ENCODE data around the gene CPNE4. TPM values are rescaled to one million over a fixed set of nuclear protein-coding genes. Genes with fewer than 3 reads are reported as not detected.

CPNE4 gene
- total RNA-seq, 1 donor from 2014 or later = 0.20 TPM

DNA sequence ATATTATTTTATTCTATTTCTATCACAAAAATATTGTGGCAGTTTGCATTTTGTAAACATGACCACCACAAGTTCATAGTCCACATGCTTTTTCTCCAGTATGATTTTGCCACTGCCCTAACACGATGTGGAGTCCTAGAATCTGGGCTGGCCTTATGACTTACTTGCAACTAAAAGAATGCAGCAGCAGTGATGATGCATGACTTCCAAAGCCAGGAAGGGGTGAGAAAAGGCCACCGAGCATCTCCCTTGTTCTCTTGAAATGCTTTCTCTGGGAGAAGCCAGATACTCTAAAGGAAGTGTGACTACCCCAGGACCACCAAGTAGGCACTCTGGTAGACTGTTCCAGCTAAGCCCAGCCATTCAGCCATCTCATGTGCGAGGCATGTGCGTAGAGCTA is 340.4 kb downstream of the CPNE4 start:
- no peak for DNase-seq

DNA sequence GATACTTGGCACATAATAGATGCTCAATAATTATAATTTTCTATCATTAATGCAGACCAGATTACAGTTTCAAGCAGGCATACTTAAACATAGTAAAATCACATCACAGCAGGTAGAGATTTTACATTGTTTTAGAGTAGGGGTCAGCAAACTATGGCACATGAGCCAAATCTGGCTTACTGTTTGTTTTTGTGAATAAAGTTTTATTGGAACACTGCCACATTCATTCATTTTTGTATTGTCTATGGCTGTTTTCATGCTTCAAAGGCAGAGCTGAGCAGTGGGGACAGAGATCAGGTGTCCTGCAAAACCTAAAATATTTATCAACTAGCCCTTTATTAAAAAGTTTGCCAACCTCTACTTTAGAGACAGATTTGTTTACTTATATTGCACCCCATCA is 342.5 kb downstream of the CPNE4 start:
- no peak for DNase-seq

GRCh38 chr3:131690800-131691199 is 344.0 kb downstream of the CPNE4 start:
- no peak for DNase-seq

DNA sequence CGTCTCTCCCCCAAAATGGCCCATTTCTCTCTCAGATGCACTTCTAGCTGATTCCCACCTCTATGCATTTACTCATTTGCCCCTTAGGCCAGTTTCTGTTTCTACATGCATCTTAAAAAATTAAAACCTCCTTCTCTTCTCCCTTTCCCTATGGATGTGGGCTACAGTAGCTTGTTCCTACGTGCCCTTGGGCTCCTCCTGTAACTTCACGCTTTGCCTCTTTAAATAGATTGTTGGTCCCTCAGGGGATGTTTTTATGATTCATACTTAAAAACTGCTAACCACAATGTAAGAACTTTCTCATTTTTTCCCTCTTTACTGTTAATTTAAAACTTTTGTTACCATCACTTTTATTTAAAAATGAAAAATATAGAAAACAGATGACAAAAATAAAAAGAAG is 346.4 kb downstream of the CPNE4 start:
- DNase-seq = no peak

- DNase-seq = no peak
These were observed 365.2 kb downstream of the CPNE4 start for GRCh38 chr3:131669600-131669999.

GRCh38 chr3:131658771-131659170 is 376.0 kb downstream of the CPNE4 start:
- DNase-seq = no peak

- no peak for DNase-seq
These were observed 376.7 kb downstream of the CPNE4 start for GRCh38 chr3:131658115-131658514.

- DNase-seq = no peak
These were observed 379.6 kb downstream of the CPNE4 start for GRCh38 chr3:131655070-131655690.

DNA sequence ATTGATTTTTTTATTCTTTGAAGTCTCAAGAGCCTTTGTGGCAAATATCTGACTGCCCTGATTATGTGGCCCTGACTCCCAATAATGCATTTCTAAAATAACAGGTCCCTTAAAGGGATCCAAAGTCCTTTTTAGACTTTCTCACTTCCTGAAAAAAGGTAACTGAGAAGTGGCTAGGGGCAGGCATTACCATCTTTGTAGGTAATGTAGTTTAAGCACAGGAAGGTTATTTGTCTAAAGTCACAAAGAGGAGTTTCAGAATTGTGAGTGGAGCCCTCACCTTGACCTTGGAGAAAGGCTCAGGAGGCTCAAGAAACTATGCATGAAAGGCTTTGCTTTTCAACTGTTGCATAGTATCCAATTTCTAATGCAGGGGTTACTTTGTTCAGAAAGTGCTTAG is 389.2 kb downstream of the CPNE4 start:
- no peak for DNase-seq

- DNase-seq = no peak
These were observed 398.5 kb downstream of the CPNE4 start for GRCh38 chr3:131636266-131636775.

DNA sequence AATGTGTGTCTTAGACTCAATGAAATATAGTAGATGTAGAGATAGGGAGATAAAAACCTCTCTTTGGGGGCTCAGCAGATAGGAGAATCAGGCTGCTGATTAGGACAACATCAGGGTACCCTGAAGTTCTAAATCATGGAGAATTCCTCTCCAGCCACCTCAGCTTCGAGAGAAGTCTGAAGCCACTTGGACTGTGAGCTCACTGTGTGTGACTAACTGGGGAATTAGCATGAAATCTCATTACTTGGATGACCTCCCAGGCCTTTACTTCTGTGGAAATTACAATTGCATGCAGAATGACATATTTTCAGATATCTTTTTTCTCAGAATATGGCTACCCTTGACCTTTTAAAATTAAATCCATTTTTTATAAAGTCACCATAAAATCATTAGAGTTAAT is 404.0 kb downstream of the CPNE4 start:
- no peak for DNase-seq

DNA sequence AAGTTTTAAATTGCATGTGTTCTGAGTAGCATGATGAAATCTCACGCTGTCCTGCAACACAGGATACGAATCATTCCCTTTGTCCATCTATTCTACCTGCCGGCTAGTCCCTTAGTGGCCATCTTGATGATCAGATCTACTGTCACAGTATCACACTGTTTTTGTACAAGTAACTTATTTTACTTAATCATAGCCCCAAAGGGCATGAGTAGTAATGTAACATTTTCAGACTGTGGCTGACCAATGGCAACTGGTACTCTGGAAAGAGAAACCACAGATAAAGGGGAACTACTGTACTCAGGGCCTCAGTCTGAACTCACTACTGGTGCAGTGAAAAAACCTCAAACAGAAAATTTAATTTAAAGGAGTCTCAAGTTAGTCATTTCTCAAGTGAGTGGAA is 404.7 kb downstream of the CPNE4 start:
- DNase-seq = no peak

DNA sequence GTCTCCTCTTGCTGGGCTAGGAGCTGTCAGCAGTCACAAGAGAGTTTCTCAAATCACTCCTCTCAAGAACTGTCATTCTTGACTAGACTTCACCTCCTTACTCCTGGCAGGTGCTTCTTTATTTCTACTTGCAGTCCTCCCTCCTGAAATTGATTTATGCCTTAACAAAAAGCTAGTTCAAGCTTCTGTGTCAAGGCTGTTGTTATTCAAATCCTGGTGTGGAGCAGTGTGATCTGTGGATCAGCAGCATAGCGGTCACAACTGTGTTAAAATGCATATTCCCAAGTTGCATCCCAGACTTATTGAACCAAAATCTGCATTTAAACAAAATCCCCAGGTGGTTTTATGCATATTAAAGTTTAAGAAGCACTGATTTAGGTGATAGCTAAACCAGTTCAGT is 411.4 kb downstream of the CPNE4 start:
- DNase-seq = no peak

GRCh38 chr3:131622726-131623125 is 412.1 kb downstream of the CPNE4 start:
- DNase-seq = no peak

DNA sequence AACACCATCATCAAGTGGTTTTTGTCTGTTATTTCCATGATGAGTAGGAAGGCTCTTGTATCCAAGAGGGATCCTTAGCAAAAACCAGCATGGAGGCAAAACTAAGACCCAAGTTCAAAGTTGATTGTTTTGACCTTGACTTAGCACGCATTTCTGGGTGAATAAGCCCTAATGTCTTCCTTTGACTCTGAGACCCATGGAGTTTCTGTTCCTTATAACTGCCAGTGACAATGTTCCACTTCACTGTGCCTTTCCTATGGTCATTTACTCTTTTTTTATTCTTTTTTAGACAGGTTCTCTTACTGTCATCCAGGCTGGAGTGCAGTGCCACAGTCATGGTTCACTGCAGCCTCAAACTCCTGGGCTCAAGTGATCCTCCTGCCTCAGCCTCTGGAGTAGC is 413.8 kb downstream of the CPNE4 start:
- DNase-seq = no peak

DNA sequence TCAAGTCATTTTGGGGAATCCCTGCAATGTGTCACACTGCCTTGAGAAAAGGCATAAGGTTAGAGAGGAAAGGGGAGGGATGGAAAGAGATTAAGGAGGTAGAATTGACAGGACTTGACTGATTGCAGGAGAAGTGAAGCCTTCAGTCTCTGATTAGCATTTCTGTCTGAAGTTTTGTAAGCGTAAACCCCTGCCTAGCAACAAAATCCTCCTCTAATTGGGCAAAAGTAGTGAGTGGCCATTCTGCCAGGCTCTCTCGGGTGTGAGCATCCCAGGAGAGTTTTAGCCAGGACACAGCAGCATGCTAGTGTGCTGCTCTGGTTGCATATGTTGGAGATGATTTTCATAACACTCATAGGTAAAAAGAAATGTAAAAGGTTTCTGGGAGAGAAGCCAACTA is 415.0 kb downstream of the CPNE4 start:
- no peak for DNase-seq

DNA sequence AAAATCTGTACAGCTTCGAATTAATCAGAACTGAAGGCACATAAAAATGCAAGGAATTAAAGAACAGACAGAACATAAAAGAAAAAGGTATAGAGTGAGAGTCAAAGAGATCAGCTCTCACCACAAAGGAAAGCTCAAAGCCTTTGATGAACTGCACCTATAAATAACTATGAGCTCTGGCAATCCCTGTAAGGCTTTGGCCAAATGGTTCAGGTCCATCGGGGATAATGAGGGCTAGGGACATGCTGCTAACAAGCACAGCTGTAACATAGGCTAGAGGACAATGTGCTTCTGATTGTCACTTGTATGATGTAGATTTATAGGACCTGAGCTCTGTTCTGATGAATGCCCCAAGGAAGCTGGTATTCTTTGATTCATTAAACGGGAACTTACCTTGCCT is 418.1 kb downstream of the CPNE4 start:
- DNase-seq = no peak

DNA sequence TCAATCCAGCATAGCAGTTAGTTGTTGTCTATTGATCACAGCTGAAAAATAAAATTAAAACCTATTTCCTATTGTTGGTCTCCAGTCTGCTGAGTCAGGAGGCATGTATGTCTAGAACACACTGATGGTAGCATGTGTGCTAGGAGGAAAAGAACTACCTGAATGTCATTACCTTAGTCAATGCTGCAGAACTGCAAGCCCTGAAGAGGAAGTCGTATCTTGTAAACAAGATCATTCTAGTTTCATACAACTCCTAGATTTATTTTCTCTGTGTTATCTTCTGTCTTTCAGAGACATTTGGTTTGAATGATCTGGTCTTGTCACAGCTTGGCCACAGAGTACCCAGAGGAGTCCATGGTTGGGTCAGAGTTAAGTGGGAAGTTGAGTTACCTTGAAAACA is 422.1 kb downstream of the CPNE4 start:
- no peak for DNase-seq

DNA sequence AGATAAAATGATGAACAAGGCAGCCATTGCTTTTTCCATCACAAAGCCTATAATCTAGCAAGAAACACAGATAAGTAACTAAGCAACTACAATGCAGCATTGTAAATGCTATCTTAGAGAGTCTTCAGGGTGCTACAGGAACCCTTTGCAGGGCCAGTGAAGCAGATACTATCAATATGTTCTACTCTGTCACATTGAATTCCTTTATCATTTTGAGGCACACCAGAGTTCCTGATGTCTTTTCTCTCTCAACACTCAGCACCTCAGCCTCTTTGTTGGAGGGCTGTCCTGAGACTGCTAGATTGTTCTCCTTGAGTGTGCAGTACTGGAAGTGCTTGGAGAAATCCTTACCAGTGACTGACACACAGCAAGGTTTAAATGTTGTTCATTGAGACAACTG is 424.6 kb downstream of the CPNE4 start:
- no peak for DNase-seq

DNA sequence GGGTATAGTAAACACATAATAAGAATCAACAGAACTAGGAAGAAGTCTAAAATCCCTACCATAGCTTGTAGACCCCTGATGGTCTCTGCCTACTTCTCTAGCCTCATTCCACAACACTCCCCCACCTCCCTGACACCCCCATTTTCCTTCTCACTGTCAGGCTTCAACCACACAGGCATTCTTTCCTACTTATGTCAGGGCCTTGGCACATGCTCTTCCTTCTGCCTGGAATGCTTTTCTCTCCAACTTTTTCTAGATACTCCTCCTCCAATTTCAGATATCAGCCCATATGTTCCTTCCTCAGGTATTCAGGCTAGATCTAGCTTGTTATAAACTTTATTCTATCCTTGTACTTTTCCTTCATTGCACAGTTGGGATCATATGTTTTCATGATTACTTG is 426.1 kb downstream of the CPNE4 start:
- no peak for DNase-seq

GRCh38 chr3:131608296-131608695 is 426.5 kb downstream of the CPNE4 start:
- DNase-seq = no peak

DNA sequence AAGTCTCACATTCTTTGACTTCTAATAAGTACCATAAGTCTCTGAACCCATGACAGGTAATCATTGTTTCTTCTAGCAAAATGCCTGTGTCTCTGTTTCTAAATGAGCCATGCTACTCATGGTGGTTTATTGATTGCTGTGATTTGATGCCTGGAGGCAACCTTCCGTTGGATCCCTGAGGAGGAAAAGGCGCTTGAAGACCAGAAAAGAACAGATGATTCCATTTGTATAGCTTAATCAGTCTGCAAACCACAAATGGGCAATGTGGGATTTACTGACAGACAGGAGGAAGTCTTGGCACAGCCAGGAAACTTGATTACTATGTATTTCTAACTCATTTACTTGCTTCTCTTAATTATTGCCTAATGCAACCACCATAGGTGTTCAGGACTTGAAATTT is 428.9 kb downstream of the CPNE4 start:
- no peak for DNase-seq

- no peak for DNase-seq
These were observed 432.6 kb downstream of the CPNE4 start for GRCh38 chr3:131602011-131602779.

- no peak for DNase-seq
These were observed 437.0 kb downstream of the CPNE4 start for GRCh38 chr3:131597816-131598215.

All from skin of body (tissue), 2 donors.